HCT116 (cell line): ENCODE data around the gene KCNK15. TPM values are rescaled to one million over a fixed set of nuclear protein-coding genes. Genes with fewer than 3 reads are reported as not detected.

ENCODE experiments used
- ATAC-seq: fragments of 200-7000 bp; cut with Tn5 transposase; 2 replicates; pipeline ENCODE4 v1.9.1; 2020; ENCODE audit warnings: mild to moderate bottlenecking, moderate library complexity
- BruUV-seq: library from RNA; stranded (reverse); fragments of 400-500 nt; replicated peaks from 2 replicates; lab custom pipeline; 2021; lab: Mats Ljungman, UMichigan
- CTCF ChIA-PET: fragments of 300-600 bp; sonication (Branson Sonifier 250); formaldehyde crosslinking; loops from one replicate; lab custom pipeline; 2021; ENCODE audit warnings: antibody characterized with exemption; lab: Charles Lee
- POLR2A ChIA-PET: fragments of 300-600, 350-600 bp; sonication (Branson Sonifier 250); formaldehyde crosslinking; loops from one replicate; lab custom pipeline; 2021; ENCODE audit warnings: antibody characterized with exemption; lab: Charles Lee
- RAD21 ChIA-PET, 2 experiments: fragments of 300-600 bp; sonication (Branson Sonifier 250); formaldehyde crosslinking; loops; one replicate each; lab custom pipeline; 2023; ENCODE audit warnings: low total read pairs in 2 of 2; ENCODE audit not compliant: uncharacterized antibody in 2 of 2, unreplicated experiment in 2 of 2, low non-redundant PET in 1 of 2; lab: Charles Lee
- DNase-seq: peaks from one replicate; pipeline ENCODE4 v3.0.0-alpha.2; 2010; ENCODE audit warnings: low read depth, low spot score
- H2AFZ ChIP-seq: fragments of 200-600 bp; shearing (Covaris generic), sonication (generic); 2 replicates; pipeline ENCODE4 v1.6.1; 2017; ENCODE audit warnings: low read depth, mixed run types, mixed read lengths, antibody characterized with exemption, low read length; ENCODE audit not compliant: poor library complexity, severe bottlenecking
- H3K27ac ChIP-seq: 2 replicates; pipeline ENCODE4 v1.5.1; 2012; ENCODE audit warnings: low read depth, low read length
- H3K27me3 ChIP-seq: fragments of 200-600 bp; sonication (generic); 2 replicates; pipeline ENCODE4 v1.6.1; 2016; ENCODE audit warnings: mixed run types, low read length, mixed read lengths; ENCODE audit not compliant: insufficient read depth
- H3K36me3 ChIP-seq, 2 experiments: fragments of 200-500 bp in 1 of 2; fragments of 200-600 bp in 1 of 2; sonication (Bioruptor generic) in 1 of 2; sonication (generic) in 1 of 2; 2 replicates each; pipeline versions ENCODE4 v1.5.1 to v1.6.1; 2014 to 2016; ENCODE audit warnings: low read length in 2 of 2, inconsistent platforms in 1 of 2, mixed read lengths in 1 of 2, mixed run types in 1 of 2; ENCODE audit not compliant: insufficient read depth in 2 of 2, control insufficient read depth in 1 of 2
- H3K4me1 ChIP-seq, 2 experiments: fragments of 200-600 bp in 1 of 2; sonication (generic) in 1 of 2; 2 replicates each; pipeline versions ENCODE4 v1.5.1 to v1.6.1; 2012 to 2017; ENCODE audit warnings: low read length in 2 of 2, inconsistent platforms in 1 of 2, mild to moderate bottlenecking in 1 of 2, mixed read lengths in 1 of 2, mixed run types in 1 of 2, moderate library complexity in 1 of 2; ENCODE audit not compliant: insufficient read depth in 2 of 2, control insufficient read depth in 1 of 2
- H3K4me2 ChIP-seq: fragments of 200-600 bp; sonication (generic); 2 replicates; pipeline ENCODE4 v1.6.1; 2017; ENCODE audit warnings: mixed run types, low read length, mixed read lengths
- H3K4me3 ChIP-seq, 2 experiments: fragments of 200-600 bp in 1 of 2; sonication (generic) in 1 of 2; replicated peaks in 1 of 2; 2 replicates each; pipeline ENCODE4 v1.5.1; 2011 to 2016; ENCODE audit warnings: low read length in 2 of 2, control low read depth in 1 of 2, low read depth in 1 of 2, mild to moderate bottlenecking in 1 of 2, mixed read lengths in 1 of 2, mixed run types in 1 of 2
- H3K79me2 ChIP-seq: fragments of 200-600 bp; sonication (generic); 2 replicates; pipeline ENCODE4 v1.6.1; 2017; ENCODE audit warnings: mild to moderate bottlenecking, mixed run types, low read length, moderate library complexity, mixed read lengths; ENCODE audit not compliant: insufficient read depth
- H3K9ac ChIP-seq: fragments of 200-600 bp; sonication (generic); 2 replicates; pipeline ENCODE4 v1.6.1; 2016; ENCODE audit warnings: low read length, mixed read lengths
- H3K9me2 ChIP-seq: fragments of 200-600 bp; sonication (generic), shearing (Covaris generic); 2 replicates; pipeline ENCODE4 v1.6.1; 2017; ENCODE audit warnings: mixed run types, mild to moderate bottlenecking, moderate library complexity; ENCODE audit not compliant: insufficient read depth
- H3K9me3 ChIP-seq, 2 experiments: fragments of 200-500 bp in 1 of 2; fragments of 200-600 bp in 1 of 2; sonication (Bioruptor generic) in 1 of 2; sonication (generic) in 1 of 2; 2 replicates each; pipeline ENCODE4 v1.6.1; 2014 to 2017; ENCODE audit warnings: low read length in 2 of 2, mixed read lengths in 2 of 2, inconsistent platforms in 1 of 2, low read depth in 1 of 2, mild to moderate bottlenecking in 1 of 2, mixed run types in 1 of 2, moderate library complexity in 1 of 2; ENCODE audit not compliant: control insufficient read depth in 1 of 2, insufficient read depth in 1 of 2
- H4K20me1 ChIP-seq: fragments of 200-600 bp; sonication (generic), shearing (Covaris generic); 2 replicates; pipeline ENCODE4 v1.6.1; 2017; ENCODE audit warnings: mixed run types, mild to moderate bottlenecking, moderate library complexity; ENCODE audit not compliant: insufficient read depth
- ATF3 ChIP-seq: IDR thresholded peaks from 2 replicates; pipeline ENCODE4 v1.6.1; 2012
- CEBPB ChIP-seq: IDR thresholded peaks from 2 replicates; pipeline ENCODE4 v1.6.1; 2012; ENCODE audit warnings: low read depth
- EGR1 ChIP-seq: IDR thresholded peaks from 2 replicates; pipeline ENCODE4 v1.6.1; 2012; ENCODE audit warnings: low read depth
- ELF1 ChIP-seq: IDR thresholded peaks from 2 replicates; pipeline ENCODE4 v1.6.1; 2012; ENCODE audit warnings: low read depth, borderline replicate concordance
- EZH2 ChIP-seq: fragments of 200-600 bp; sonication (generic); IDR thresholded peaks from 2 replicates; pipeline ENCODE4 v1.6.1; 2017; ENCODE audit warnings: antibody characterized with exemption, mixed run types
- EZH2phosphoT487 ChIP-seq: fragments of 200-600 bp; IDR thresholded peaks from 2 replicates; pipeline ENCODE4 v1.6.1; 2018; ENCODE audit warnings: antibody characterized with exemption, borderline replicate concordance
- FOSL1 ChIP-seq: IDR thresholded peaks from 2 replicates; pipeline ENCODE4 v1.6.1; 2012; ENCODE audit warnings: low read depth
- POLR2A ChIP-seq: IDR thresholded peaks from 2 replicates; pipeline ENCODE4 v1.7.0; 2011; ENCODE audit warnings: borderline replicate concordance; ENCODE audit not compliant: insufficient read depth, insufficient read length; ENCODE audit errors: extremely low read depth
- POLR2AphosphoS5 ChIP-seq: IDR thresholded peaks from 2 replicates; pipeline ENCODE4 v1.6.1; 2011; ENCODE audit warnings: mild to moderate bottlenecking, low read depth, low read length, moderate library complexity
- SP1 ChIP-seq: IDR thresholded peaks from 2 replicates; pipeline ENCODE4 v1.6.1; 2012; ENCODE audit warnings: low read depth
- YY1 ChIP-seq: IDR thresholded peaks from 2 replicates; pipeline ENCODE4 v1.6.1; 2011; ENCODE audit warnings: low read length, low read depth, moderate library complexity, mild to moderate bottlenecking; ENCODE audit not compliant: insufficient replicate concordance; ENCODE audit errors: extremely low read depth
- ZFX ChIP-seq: fragments of 450-650 bp; IDR thresholded peaks from 2 replicates; pipeline ENCODE4 v1.6.1; 2017
- ZNF274 ChIP-seq: fragments of 200-500 bp; sonication (Bioruptor generic); IDR thresholded peaks from 2 replicates; pipeline ENCODE4 v1.6.1; 2014; ENCODE audit warnings: mild to moderate bottlenecking, low read depth, low read length, inconsistent platforms
- intact Hi-C: fragments of 100-400 bp; cut with micrococcal nuclease; formaldehyde crosslinking; loops from 2 replicates; pipeline ENCODE4 v1.10.0; 2022
- total RNA-seq: library from RNA; stranded (reverse); gene quantifications from one replicate; pipeline ENCODE4 v1.2.1, GENCODE V29; 2021; ENCODE audit not compliant: unreplicated experiment

The KCNK15 gene
- total RNA-seq, 1 experiment from 2014 or later = not detected

- Histone ChIP-seq H2AFZ (no peak overlapping the region), H3K27me3 (no peaks in the 10 kb centered on the region), H3K79me2 (no peaks in the 10 kb centered on the region), H3K9me2 (no peaks in the 10 kb centered on the region), H3K4me2 (no peak overlapping the region), H3K27ac (no peak overlapping the region), H4K20me1 (no peaks in the 10 kb centered on the region), H3K4me3 (no peak overlapping the region), H3K36me3 (no peaks in the 10 kb centered on the region), H3K4me1 (peaks cover 11 to 19% of the 10 kb centered on the region in 2 experiments; a peak in 3 of 4 replicates), H3K9ac (no peak overlapping the region), H3K9me3 (no peaks in the 10 kb centered on the region)
- no peak for TF ChIP-seq EGR1
- no peak for TF ChIP-seq EZH2
- TF ChIP-seq CEBPB = no peak
- no peak for TF ChIP-seq ATF3
- TF ChIP-seq ELF1 = no peak
- no peak for TF ChIP-seq POLR2AphosphoS5
- TF ChIP-seq ZNF274 = no peak
- TF ChIP-seq ZFX = no peak
- no peak for TF ChIP-seq POLR2A
- no peak for TF ChIP-seq EZH2phosphoT487
- no peak for TF ChIP-seq SP1
- no peak for TF ChIP-seq YY1
- TF ChIP-seq FOSL1 = no peak
- intact Hi-C loops = no loop called here
- DNase-seq (no peak), ATAC-seq (no peak)
- RAD21 ChIA-PET = no interaction called here
- POLR2A ChIA-PET = no interaction called here
- no TSS peak for BruUV-seq
- CTCF ChIA-PET = no interaction called here
These were observed 2.5 kb upstream of the KCNK15 start for GRCh38 chr20:44743080-44743701.
